Activated CD8-positive, alpha-beta memory T cell treated with anti-CD3 and anti-CD28 coated beads, Interleukin-2, amount 50 U/mL, for 24 hours (primary cell): ENCODE measurements around the gene AMPD2.

ENCODE experiments used
- DNase-seq: peaks from one replicate; pipeline ENCODE4 v3.0.0-alpha.2; 2020; ENCODE audit errors: extremely low read depth

AMPD2 gene

DNA sequence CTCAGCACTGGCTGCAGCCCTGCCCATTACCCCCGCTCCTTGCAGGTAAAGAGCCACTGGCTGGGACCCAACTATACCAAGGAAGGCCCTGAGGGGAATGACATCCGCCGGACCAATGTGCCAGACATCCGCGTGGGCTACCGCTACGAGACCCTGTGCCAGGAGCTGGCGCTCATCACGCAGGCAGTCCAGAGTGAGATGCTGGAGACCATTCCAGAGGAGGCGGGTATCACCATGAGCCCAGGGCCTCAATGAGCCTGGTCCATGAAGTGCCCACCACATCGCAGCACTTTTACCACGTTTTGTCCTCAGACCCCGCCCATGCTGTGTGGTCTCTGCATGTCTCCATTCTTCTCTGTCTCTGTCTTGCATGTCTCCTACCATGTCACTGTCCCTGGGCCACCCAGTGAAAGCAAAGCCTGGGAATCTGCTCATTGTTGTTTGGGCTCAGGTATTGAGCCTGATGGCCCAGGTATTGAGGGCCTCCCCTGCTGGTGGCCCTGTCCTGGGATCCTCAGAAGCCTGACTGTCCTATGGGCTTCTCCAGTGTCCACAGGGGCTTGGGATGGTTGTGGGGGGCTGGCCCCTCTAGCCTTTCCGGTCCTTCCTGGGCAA lies 11.4 kb downstream of the AMPD2 start:
- DNase-seq: no peak

DNA sequence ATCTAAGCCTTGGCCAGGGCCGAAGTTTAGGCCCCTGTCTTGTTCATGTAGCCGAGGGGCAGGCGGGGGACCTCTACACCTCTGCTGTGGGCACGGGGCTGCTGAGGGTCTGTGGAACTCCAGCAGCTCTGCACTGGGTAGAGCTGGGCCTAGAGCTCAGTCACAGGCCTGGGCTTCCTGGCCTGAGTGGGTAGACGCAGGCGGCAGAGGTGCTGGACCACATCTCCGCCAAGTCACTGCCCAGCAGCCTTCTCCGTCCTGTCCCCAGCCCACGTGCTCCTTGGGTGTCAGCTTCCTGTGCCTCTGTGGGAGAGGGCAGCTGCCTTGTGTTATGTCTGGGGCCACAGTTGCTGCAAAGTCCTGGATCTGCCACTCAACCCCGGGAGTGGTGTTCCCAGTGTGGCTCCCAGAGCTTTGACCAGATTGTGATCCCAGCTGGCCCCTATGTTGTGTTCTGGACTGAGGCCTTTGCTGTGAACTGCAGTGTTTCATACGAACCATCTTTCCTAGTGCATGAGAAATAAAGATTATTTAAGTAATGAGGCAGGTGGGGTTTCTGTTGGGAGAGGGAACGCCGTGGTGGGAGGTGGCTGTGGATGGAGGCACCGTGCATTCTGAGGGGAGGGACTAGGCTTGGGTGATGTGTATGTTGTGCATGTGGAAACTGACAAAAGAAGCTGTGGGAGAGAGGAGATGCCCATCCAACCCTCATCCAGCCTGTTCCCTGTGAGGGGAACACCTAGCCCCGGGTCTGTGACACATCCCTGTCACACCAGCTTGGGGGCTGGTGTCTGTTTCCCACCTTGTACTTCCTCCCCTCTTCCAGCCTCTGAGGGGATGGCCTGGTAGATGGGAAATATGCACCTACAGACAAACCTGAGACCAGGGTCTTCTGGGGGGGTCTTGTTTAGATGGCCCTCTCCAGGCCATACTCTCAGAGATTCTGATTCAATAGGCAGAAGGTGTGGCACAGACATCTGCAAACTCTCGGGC lies 12.2 kb downstream of the AMPD2 start:
- DNase-seq: no peak

DNA sequence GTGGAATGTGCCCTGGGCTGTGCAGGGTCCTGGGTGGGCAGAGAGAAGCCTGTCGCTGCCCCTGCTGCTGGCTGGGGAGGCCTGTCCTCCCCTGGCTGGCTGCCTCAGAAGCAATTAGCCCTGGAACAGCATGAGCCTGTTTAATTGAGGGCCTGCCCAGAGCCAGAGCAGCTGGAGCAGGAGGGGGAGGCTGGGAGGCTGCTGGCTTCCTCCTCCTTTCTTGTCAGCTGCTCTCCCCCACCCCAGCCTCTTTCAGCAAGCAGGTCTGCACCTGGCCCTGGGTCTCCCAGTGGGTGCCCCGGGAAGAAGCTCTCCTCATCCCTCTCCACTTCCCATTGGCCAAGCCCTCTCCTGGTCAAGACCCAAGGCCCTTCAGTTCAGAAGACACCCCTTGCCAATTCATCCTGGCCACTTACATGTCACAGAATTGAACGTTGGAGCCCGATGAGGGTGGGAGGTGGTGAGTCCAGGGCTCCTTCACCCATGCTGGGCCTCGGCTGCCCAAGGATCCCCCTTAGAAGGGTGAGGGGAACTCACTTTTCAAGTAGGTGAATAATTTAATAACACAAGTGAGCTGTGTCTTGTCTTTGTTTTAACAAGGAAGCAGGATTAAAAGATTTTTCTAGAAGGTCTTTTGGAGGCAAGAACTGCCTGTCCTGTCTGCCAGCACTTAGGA lies 13.2 kb downstream of the AMPD2 start:
- no peak for DNase-seq

DNA sequence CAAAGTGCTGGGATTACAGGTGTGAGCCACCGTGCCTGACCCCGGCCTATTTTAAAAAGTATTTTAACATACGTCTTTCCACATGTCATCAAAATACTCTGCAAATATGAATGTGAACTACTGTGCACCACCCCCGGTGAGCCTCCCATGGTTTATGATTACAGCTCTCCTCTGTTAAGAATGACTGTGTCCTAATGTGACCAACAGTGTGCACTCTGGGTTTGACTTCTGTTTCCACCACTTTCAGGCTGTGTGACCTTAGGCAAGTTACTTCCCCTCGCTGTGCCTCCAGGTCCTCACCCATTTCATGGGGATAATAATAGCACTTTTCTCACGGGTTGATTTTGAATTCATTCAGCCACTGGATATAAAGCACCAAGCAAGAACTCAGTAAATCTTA lies 14.7 kb downstream of the AMPD2 start:
- DNase-seq: no peak

DNA sequence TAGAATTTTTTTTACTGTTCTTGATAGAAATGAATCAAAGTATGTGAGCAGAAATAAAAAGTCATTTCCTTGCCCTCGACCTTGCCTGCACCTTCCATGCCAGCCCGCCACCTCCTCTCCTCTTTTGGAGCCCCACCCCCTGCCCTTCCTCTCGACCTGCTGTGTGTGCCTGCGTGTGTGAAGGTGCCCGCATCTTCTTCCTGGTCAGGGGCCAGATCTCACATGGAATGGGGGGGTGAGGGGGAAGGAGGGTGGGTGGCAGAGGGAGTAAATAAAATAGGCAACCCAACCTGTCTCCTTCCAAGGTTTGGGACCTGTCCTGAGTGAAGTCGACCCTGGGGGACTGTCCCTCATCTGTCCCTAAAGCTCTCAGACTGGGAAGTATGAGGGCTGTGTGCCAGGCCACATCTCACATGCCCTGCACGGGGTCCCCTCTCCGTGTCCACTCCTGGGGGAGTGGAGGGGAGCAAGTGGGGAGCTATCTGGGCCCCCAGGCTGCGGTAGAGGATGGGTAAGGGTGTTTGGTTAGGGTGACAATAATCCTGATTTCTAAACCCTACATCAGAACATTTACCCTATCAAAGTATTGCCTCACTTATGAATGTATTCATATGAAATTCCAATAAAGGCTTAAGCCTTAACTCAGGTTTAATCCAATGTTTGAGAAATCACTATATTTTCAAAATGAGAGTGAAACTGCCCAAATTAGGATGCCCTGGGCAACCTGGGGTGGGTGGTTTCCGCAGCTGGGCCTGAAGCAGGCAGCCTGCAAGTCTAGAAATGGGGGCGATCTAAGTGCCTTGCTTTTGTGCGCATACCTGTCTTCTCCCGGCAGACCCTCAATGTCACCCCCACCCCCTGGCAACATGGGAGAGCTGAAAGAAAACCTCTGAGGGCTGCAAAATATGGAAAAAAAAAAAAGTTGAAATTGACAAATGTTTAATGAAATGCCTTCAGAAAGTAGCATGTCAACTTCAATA lies 15.4 kb downstream of the AMPD2 start:
- DNase-seq: no peak

DNA sequence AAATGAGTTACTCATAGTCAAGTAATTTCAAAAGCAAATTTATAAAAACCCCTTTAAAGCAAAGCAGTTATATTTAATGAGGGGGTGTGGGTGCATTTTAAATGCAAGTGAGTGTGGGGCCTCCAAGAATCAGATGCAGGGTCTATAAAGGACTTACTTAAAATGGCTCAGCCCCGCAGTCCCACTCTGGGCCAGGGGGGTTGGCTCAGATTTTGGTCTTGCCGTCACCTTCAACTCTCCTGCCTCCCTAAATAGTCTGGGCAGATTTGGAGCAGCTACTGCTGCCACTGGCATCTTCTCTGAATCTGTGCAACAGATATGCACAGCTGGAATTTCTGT lies 16.2 kb downstream of the AMPD2 start:
- no peak for DNase-seq

DNA sequence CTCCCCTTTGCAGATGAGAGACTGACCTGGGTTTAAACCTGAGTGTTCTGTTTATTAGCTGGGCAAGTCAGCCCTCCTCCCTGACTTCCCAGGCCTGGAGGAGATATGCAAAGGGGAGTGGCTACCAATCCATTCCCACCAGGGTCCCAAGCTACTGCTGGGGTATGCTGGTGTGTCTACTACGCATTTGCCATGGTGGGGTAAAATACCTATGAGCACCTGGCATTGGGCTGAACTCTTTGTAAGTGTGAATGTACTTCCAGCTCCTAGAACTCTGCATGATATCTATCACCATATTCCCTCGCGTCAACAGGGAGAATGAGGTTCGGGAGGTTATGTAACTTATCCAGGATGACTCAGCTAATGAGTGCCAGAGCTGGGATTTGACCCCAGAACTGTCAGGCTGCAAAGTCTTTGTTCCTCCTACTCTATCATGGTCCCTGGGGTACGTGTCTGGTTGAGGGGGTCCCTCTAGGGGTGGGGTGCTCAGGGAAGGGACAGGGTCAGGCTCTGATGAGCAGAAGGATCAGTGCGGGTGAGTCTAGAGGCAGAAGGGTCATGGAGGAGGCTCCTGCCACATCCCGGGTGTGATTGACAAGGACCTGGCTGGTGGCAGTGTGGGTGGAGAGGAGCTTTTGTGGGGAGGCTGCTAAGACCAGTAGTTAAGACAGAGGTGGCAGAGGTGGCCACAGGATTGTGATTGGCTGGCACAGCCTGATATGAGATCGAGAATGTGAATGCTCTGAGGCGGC lies 16.7 kb downstream of the AMPD2 start:
- DNase-seq: no peak

DNA sequence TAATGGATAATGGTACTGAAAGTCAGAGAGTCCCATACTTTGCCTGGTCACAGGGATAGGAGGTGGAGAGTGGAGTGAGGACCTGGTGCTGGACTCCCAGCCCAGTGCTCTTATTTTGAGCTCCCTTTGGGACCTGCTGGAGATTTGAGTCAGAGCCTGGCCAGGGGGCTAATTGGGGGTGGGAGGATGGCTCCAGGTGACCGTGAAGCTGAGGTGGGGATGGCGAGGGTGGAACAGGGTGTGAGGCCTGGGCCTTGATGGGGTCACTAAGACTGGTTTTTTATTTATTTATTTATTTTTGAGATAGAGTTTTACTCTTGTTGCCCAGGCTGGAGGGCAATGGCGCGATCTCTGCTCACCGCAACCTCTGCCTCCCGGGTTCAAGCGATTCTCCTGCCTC lies 17.8 kb downstream of the AMPD2 start:
- DNase-seq: no peak

DNA sequence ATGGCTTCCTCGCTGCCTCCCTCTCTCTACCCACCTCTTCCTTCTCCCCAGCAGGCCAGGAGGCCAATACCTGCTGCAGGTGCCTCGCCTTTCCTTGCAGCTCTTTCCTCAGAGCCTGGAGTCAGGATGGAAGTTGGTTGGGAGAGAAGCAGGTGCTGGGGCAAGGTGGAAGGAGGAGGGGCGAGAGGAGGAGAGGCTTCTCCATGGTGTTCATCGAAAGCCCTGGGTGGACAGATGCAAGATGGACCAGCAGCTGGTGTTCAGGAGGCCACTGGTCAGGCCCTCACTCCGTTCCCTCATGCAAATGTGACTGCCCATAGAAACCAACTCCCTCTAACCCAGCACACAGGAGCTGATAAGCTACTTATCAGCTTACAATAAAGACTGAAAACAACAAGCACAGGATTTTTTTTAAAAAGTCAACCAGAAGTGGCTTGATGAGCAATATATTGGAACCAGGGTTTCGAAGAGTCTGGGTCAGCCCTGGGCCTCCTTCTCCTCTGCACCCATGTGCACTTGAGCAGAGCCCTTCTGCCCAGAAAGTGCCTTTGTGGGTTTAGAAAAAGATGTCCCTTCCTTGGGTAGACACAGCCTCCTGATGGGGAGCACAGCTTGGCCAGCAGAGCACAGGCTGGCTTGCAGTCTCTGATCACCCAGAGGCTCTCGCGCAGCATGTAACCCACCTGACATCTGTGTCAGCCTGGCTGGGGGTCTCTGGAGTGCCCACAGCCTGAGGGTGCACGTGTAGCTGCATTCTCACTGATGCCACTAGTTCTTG lies 19.6 kb downstream of the AMPD2 start:
- no peak for DNase-seq

DNA sequence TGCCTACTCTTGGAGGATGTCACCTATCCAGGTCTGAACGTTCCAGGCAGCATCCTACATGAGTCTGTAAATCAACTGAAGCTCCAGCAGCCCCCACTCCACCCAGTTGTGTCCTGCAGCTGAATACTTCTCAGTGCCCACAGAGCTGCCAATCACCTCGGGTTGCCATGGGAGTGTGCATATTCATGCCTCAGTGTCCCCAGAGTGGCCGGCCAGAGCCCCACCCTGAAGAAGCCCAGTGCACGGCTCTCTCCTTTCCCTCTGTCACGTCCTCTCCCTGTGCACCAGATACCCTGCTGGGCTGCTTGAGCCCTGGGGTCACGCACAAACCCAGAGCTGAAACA lies 20.2 kb downstream of the AMPD2 start:
- no peak for DNase-seq

DNA sequence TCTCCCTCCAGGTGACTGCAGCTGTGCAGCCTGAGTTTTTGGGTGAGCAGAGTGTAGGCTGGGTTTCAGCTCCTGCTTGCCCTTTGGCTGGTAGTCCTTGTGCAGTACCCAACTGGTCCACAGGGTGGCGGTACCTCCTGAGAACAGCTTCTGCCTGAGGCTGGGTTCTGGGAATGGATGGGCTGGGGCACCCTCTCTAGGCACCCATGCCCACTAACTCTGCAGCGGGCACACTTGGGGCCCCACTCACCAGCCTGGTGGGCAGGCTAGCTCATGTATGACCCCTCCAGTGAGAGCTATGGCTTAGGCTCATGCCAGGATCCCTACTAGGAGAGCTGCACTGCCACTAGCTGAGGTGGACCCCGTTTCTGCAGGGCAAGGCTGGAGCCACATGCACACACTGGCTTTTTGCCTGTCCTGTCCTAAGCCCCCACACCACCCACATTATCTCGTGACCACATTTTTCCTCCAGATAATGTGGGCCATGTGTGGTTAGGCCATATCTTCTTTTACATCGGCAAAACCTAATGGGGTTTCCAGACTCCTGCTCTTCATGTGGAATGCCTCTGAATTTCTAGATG lies 20.7 kb downstream of the AMPD2 start:
- peak; percentile 84 for DNase-seq

DNA sequence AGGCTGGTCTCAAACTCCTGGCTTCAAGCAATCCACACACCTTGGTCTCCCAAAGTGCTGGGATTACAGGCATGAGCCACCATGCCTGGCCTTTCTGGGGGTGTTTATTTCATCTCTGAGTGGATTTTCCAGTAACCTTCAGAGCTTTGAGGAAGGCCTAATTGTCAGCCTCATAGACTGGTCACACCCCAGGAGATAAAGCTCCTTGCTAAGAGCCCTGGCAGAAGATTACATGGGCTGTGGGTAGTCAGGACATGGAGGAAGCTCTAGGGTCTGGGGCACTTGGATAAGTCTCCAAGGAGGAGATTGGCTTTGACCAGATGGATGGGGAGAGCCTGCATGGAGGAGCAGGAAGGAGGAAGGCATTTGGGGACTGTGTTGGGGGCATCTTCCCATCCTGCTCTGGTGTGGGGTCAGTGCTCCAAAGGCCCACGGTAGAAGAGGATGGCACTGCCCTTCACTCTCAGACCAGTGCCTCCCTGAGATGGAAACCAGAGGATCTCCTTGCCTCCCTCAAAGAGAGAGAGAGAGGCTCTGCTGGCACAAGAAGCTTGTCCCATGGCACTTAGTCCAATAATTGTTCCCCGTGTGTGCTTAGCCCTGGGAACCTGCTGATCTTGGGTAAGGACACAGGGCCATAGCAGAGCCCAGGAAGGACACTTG lies 21.6 kb downstream of the AMPD2 start:
- no peak for DNase-seq

DNA sequence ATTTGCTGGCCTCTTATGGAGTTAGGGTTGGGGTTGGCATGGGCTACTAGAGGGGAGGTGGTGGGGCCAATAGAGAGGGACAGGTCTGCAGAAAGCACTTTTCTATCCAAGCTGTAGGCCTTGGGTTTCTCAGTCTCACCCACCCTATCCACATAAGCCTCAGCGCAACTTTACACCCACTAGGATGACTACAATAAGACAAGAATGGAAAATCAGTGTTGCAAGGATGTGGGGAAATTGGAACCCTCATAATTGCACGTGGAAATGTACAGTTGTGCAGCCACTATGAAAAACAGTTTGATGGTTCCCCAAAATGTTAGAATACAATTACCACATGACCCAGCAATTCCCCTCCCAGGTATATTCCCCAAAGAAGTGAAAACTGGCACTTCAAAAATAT lies 22.2 kb downstream of the AMPD2 start:
- DNase-seq: no peak

DNA sequence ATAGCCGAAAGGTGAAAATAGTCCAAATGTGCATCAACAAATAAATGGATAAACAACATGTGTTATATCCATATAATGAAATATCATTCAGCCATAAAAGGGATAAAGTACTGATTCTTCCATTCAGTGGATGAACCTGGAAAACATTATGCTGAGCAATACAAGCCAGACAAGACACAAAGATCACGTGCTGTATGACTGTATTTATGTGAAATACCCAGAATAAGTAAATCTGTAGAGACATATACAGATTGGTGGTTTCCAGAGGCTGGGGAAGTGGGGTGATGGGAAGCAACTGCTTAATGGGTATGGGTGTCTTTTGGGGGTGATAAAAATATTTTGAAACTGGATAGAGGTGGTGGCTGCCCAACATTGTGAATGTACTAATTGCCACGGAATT lies 23.0 kb downstream of the AMPD2 start:
- DNase-seq: no peak

DNA sequence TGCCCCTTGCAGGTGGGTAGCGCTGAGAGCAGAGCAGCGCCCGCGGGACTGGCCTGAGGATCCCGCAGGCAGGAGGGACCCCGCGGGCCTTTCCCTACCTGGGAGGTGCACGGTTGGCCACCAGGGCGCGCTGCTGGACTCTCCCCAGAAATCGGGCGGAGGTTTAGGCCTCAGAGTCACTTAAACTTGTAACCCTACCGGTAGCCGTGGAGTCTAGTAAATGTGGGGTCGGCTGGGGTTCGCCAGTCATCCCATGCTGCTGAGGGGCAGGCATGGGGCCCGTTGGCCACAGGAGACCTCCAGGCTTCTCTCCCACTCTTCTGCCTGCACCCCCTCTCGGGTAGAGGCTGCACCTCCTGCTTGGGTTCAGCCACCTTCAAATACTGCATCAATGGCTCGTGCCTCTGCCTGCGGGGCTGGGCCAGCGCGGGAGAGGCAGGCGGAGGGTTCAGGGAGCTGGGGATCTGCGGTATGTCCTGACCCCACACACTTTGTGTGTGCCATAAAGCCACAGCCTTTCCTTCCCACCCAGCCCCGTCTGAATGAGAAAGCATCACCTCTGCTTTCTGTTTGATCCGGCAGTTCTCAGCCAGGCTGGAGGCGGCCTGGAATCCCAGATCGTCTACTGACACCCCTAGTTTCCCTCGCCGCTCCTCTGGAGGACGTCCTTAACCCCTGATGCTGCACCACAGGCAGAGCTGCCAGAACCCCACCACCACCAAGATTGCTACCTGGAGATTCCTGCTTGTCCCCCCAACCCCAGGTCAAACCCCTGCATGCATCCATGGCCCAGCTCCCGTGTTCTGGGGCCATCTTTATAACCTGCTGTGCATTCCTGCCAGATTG lies 24.0 kb downstream of the AMPD2 start:
- DNase-seq: peak; percentile 71

DNA sequence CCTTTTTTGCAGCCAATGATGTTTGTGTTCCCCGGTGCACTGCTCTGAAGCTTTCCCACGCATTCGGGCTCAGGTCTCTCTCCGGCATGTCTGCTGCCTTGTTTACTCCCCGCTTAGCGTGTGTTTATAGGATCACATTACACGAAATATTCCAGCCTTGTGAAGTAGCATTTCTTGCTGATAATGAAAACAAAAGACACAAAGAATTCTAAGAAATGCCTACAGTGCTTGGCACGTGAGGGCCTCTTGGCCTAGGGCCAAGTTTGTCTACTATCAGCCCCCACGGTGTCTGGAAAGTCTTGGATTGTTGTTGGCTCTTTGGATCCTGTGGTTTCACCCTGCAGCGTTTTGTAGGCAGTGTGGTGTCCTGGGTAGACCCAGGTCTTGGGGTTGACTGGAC lies 25.0 kb downstream of the AMPD2 start:
- no peak for DNase-seq

DNA sequence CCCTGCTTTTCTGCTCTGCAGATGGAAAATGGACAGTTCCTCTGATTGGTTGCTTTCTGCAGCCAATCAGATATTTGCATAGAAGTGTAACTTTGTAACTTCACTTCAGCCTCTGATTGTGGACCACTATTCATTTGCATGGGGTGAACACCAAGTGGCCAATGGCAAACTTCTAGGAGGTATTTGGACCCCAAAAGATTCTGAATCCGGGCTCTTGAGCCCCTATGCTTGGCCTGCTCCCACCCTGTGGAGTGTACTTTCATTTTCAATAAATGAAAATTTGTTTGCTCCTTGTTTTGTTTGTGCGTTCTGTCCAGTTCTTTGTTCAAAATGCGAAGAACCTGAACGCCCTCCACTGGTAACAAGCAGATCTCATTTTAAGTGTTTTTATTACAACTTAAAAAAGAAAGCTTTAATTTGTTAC lies 29.9 kb downstream of the AMPD2 start:
- DNase-seq: no peak

DNA sequence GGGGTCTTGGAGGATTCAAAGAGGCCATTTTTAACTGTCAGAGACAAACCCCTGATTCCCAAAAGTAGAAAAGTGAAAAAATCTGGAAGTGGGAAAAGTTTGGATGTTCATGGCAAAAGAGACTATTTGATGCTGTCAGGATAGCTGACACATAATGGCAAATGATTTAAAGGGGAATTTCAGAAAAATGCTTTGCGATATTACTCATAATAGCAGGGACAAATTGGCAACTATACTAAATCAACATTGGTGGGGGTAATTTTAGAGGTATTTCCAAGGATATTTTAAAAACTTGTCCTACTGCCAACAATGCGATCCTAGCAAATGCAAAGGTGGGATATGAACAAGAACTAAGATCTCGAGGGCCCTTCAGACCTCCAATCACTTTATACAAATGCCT lies 31.0 kb downstream of the AMPD2 start:
- no peak for DNase-seq
